Endothelial cell of umbilical vein (primary cell): ENCODE results near the gene VPS4A.

Experiments used
- CTCF ChIP-seq, 2 donors: IDR thresholded peaks; 1 replicate in 1 of 2; 2 replicates in 1 of 2; pipeline ENCODE4 v1.5.1; 2011; ENCODE audit warnings: low read length in 2 of 2, mild to moderate bottlenecking in 2 of 2, moderate library complexity in 2 of 2, control low read depth in 1 of 2, inconsistent platforms in 1 of 2, low read depth in 1 of 2; ENCODE audit not compliant: insufficient read depth in 1 of 2; ENCODE audit errors: extremely low read depth in 1 of 2
- FOS ChIP-seq: IDR thresholded peaks from 2 replicates; pipeline ENCODE4 v1.6.1; 2011; ENCODE audit warnings: mild to moderate bottlenecking, low read length, moderate library complexity, borderline replicate concordance; ENCODE audit not compliant: insufficient read depth
- POLR2A ChIP-seq: IDR thresholded peaks from 2 replicates; pipeline ENCODE4 v1.6.1; 2012; ENCODE audit warnings: low read depth, mild to moderate bottlenecking, control low read depth, low read length

GRCh38 chr16:69310653-69311532 lies at the start of gene VPS4A:
- TF ChIP-seq FOS (no peak), CTCF (IDR thresholded peaks at IDR 0.05; ENCODE audit: extremely low read depth in 1 of 2, insufficient read depth in 1 of 2, low read depth in 1 of 2, low read length in 2 of 2) (peak; percentile 86 to 96), POLR2A (peak; percentile 85)
